Measurements from ENCODE around the gene GABARAPL2. TPM values are rescaled to one million over a fixed set of nuclear protein-coding genes. Genes with fewer than 3 reads are reported as not detected.
"Not testable (repeated sequence)": the region's sequence is repeated elsewhere in the genome, so short reads cannot be mapped to it uniquely, and the experiment has no call there.

GABARAPL2 gene
- total RNA-seq, 1 donor from 2014 or later: 87.0 TPM

DNA sequence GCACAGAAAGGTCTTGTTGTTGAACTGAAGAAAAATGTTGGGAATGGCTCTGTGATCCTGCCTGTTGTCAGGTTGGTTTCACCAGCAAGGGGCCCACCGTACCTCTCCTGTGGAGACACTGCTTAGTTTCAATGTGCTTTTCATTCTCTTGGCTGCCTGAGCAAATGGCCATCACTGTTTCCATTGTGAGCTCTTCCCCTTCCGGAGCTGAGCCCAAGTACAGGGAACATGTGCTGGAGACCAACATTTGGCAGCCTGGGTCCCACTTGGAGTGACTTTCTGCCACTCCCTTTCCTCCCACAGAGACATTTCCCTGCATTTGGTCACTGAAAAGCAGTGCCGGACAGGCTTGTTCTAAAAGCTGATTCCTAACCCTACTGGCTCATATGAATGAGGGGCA lies 23.1 kb downstream of the GABARAPL2 start:
- DNase-seq (ENCODE audit: low read depth, low spot score): no peak
- Mint-ChIP-seq H3K27ac (ENCODE audit: unreplicated experiment) (peak overlapping the region; percentile 52), H3K9me3 (no peaks in the 10 kb centered on the region), H3K4me1 (peaks cover 21% of the 10 kb centered on the region), H3K4me3 (no peak overlapping the region), H3K36me3 (ENCODE audit: low read depth) (peaks cover 4% of the 10 kb centered on the region), H3K27me3 (ENCODE audit: low read depth) (no peaks in the 10 kb centered on the region)
- TF ChIP-seq, protein P1, sequence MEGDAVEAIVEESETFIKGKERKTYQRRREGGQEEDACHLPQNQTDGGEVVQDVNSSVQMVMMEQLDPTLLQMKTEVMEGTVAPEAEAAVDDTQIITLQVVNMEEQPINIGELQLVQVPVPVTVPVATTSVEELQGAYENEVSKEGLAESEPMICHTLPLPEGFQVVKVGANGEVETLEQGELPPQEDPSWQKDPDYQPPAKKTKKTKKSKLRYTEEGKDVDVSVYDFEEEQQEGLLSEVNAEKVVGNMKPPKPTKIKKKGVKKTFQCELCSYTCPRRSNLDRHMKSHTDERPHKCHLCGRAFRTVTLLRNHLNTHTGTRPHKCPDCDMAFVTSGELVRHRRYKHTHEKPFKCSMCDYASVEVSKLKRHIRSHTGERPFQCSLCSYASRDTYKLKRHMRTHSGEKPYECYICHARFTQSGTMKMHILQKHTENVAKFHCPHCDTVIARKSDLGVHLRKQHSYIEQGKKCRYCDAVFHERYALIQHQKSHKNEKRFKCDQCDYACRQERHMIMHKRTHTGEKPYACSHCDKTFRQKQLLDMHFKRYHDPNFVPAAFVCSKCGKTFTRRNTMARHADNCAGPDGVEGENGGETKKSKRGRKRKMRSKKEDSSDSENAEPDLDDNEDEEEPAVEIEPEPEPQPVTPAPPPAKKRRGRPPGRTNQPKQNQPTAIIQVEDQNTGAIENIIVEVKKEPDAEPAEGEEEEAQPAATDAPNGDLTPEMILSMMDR (conservative IDR thresholded peaks at IDR 0.05): no peak

DNA sequence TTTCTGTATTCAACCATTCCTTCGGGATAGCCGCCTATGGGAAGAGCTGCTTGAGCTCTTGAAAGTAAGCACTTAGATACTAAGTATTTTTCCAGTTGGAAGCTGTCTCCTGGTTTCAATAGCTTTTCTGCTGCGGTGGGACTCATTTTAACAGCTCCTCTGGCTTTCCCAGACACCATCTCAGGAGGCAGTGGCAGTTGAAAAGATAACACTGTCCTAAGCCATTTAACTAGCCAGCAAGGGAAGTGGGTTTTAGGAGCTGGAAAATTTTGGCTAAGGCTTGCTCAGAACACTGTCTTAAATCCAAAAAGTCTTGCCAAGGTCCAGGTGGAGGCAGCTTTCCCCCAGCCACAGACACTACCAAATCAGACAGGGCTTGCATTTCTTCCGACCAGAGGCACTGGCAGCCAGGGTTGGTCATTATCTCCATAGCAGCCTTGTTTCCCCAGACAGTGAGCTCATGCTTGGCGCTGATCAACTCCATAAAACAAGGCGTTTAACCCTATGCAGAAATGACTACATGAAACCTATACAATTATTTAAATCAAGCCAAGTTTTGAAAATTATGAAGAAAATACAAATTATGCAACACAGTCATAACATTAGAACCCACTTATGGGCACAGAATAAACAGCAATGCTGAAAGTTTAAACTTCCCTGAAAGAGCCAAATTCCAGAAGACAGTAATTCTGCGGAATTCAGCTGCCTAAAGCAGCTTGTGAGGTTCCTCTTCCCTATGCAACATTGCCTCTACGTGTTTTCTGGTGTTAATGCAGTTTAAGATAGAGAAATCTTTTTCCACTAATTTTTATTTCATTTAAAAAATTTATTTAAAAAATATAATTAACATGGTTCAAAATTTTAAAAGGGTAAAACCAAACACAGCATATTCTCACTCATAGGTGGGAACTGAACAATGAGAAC lies 25.0 kb downstream of the GABARAPL2 start:
- Mint-ChIP-seq H3K9me3 (no peaks in the 10 kb centered on the region), H3K4me3 (no peak overlapping the region), H3K27me3 (ENCODE audit: low read depth) (no peaks in the 10 kb centered on the region), H3K27ac (ENCODE audit: unreplicated experiment) (no peak overlapping the region), H3K36me3 (ENCODE audit: low read depth) (peaks cover 4% of the 10 kb centered on the region), H3K4me1 (peaks cover 29% of the 10 kb centered on the region)
- DNase-seq (ENCODE audit: low read depth, low spot score): no peak
- TF ChIP-seq, protein P1 (conservative IDR thresholded peaks at IDR 0.05): no peak

DNA sequence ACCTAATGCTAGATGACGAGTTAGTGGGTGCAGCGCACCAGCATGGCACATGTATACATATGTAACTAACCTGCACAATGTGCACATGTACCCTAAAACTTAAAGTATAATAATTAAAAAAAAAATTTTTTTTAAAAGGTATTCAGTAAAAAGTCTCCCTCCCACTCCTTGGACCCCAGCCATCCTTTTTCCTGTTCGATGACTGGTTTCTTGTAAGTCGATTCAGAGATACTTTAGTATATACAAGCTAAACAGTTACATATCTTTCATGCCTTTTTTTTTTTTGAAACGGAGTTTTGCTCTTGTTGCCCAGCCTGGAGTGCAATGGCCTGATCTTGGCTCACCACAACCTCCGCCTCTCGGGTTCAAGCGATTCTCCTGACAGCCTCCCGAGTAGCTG lies 25.7 kb downstream of the GABARAPL2 start:
- not testable (repeated sequence) for H3K36me3 Mint-ChIP-seq (ENCODE audit: low read depth); H3K27me3 Mint-ChIP-seq (ENCODE audit: low read depth); DNase-seq (ENCODE audit: low read depth, low spot score); H3K4me3 Mint-ChIP-seq; H3K27ac Mint-ChIP-seq (ENCODE audit: unreplicated experiment); H3K9me3 Mint-ChIP-seq
- peaks cover 29% of the 10 kb centered on the region for H3K4me1 Mint-ChIP-seq

DNA sequence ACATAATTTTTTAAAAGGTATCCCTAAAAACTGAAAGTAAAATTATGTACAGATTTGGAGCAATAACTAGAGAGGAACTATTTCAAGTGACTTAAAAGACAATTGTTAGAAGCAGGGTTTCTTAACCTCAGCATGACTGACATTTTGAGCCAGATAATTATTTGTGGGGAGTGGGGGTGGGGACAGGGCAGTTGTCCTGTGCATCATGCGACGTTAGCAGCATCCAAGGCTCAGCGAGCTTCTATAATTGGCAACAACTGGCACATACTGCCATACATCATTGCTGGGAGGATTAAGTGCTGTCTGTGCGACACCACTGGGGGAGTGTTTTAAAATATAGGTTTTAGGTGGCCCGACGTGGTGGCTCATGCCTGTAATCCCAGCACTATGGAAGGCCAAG lies 27.1 kb downstream of the GABARAPL2 start:
- Mint-ChIP-seq H3K36me3 (ENCODE audit: low read depth) (peaks cover 14% of the 10 kb centered on the region), H3K4me1 (peaks cover 29% of the 10 kb centered on the region), H3K9me3 (peaks cover 3% of the 10 kb centered on the region), H3K27me3 (ENCODE audit: low read depth) (no peaks in the 10 kb centered on the region), H3K27ac (ENCODE audit: unreplicated experiment) (no peak overlapping the region), H3K4me3 (no peak overlapping the region)
- TF ChIP-seq, protein P1 (conservative IDR thresholded peaks at IDR 0.05): no peak
- DNase-seq (ENCODE audit: low read depth, low spot score): no peak

DNA sequence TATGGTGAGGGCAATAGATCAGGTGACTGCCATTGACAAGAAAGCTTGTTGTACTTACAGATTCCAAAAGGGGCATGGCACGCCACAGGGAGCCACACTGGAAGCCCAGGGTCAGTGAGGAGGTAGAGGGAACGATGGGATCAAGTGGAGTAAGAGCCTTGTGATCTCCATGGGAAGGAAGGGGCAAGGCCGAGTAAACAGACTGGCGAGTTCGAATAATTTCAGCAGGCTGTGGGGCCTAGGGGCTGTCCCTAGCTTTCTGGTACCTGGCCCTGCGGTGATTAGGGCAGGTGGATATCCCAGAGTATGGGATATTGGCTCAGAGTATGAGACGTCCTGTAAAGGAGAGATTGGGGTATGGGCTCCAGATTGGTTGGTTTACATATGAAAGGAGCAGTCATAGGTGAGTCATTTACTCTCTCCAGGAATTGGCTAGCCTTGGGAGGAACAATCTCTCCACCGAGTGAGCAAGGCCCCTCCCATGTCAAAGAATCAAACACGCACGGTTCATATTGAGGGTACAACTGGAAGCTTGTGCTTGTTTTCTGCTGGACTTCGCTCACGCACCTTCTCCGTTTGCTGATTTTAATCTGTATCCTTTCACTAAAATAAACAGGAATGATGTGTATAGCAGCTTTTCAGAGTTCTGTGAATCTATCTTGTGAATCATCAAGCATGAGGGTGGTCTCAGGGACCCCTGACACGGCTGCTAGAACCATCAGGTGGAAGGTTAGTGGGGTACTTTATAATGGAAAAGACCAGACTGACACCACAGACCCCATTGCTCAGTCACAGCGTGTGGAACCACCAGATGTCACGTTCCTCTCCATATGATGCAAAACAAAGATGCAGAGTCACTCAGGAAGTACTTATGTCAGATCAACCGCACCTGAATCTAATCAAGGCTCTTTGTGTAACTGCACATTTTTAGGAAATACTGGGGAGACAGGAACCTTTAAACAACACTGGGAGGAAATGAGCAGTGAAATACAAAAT lies 27.9 kb downstream of the GABARAPL2 start:
- H3K9me3 Mint-ChIP-seq: peaks cover 3% of the 10 kb centered on the region
- no peak overlapping the region for H3K4me3 Mint-ChIP-seq
- TF ChIP-seq, protein P1 (conservative IDR thresholded peaks at IDR 0.05): no peak
- H3K27ac Mint-ChIP-seq (ENCODE audit: unreplicated experiment): peak overlapping the region; percentile 7
- peaks cover 14% of the 10 kb centered on the region for H3K36me3 Mint-ChIP-seq (ENCODE audit: low read depth)
- DNase-seq (ENCODE audit: low read depth, low spot score): no peak
- peaks cover 22% of the 10 kb centered on the region for H3K4me1 Mint-ChIP-seq
- no peaks in the 10 kb centered on the region for H3K27me3 Mint-ChIP-seq (ENCODE audit: low read depth)
